H4 (cell line): ENCODE measurements around the gene TPD52L2. TPM values are rescaled to one million over a fixed set of nuclear protein-coding genes. Genes with fewer than 3 reads are reported as not detected.
"Not testable (repeated sequence)": the region's sequence is repeated elsewhere in the genome, so short reads cannot be mapped to it uniquely, and the experiment has no call there.

Experiments used
- DNase-seq: peaks from one replicate; pipeline ENCODE4 v3.0.0-alpha.2; 2015; ENCODE audit warnings: low spot score
- total RNA-seq: library from RNA; depleted of rRNA; stranded (reverse); fragments of >200 nt; shearing (Covaris generic); gene quantifications from 2 replicates; pipeline ENCODE4 v1.2.3, GENCODE V29; 2014

The TPD52L2 gene
- total RNA-seq, 1 experiment from 2014 or later = 56.7 TPM

DNA sequence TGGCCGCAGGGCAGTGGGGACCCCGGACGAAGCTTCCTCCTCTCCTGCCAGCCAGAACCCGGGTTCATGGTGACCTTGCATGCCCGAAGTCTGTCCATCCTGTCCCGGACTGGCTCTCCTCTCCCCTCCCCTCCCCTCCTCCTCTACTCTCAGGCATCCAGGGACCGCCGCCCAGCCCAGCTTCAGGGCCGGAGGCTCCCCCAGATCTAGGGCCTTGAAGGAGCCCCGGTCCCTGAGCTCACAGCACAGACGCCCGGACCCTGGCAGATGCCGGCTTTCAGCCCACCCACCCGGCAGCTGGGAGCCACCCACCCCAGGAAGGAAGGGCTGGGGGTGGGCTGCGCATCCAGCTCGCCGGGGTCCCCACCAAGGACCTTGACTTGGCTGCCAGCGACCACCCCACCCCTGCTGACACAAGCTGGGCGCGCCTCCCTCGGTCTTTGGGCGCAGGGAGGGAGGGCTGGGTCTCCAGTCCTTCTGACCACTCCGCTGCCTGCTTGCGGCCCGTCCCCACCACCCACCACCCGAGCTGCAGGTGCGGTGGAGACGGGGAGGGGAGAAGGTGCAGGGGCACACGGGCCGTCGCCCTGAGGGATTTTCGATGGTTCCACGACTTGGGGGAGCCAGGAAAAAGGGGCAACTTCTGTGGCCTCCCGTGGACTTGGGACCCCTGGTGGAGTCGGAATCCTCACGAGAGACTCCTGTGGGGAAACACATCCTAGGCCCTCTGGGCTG, 9.5 kb upstream of the TPD52L2 start:
- no peak for DNase-seq

- DNase-seq = no peak
Observed at GRCh38 chr20:63856098-63856511, 9.0 kb upstream of the TPD52L2 start.

DNA sequence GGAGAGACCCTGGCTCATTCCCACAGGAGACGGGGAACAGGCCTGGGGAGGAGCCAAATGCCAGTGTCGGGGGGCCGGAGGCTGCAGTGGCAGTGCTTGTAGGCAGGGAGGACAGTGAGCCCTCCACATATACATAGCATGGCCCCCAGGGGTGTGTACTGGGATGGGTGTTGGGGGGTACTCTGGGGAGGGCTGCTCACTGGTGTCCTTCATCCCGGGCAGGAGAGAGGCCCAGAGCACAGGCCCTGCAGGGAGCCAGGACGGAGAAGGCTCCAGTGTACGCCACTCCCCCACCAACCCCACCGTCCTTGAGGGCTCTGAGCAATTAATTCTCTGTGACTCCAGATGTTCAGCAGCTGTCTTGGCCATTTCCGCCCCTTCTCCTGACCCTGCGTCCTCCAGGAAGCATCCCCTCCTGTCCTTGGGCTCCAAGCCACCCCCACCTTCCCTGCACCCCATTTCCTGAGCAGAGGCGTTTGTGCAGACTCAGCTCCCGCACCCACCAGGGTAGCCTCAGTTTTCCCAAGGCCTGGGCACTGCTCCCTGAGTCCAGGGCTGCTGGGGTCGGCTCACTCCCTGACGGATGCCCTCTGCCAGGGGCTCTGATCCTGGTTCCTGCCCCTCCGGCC, 7.2 kb upstream of the TPD52L2 start:
- DNase-seq = no peak

- DNase-seq = no peak
Observed at GRCh38 chr20:63858393-63859165, 6.5 kb upstream of the TPD52L2 start.

DNA sequence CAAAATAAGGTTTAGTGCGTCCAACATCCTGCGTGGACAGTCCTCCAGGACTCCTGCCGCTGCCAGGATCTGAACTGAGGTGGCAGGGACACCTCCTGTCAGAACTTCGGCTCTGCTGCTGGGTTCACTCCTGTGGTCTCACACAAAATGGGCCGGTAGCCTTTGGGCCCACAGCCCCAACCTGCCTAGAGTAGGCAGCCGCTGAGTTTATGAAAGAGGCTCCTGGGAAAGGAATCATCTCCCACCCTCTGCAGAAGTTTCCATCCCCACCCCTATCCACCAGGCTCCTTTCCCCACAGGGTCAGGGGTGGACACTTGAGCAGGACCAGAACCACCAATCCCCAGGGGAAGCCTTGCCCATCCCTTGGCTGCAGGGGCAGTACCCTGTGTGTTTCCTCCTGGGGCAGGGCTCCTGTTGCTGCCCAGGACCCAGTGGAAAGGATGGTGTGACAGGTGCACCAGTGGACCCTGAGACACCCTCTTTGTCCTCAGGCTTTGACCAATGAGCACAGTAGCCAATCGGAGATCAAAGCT, 5.8 kb upstream of the TPD52L2 start:
- no peak for DNase-seq

DNA sequence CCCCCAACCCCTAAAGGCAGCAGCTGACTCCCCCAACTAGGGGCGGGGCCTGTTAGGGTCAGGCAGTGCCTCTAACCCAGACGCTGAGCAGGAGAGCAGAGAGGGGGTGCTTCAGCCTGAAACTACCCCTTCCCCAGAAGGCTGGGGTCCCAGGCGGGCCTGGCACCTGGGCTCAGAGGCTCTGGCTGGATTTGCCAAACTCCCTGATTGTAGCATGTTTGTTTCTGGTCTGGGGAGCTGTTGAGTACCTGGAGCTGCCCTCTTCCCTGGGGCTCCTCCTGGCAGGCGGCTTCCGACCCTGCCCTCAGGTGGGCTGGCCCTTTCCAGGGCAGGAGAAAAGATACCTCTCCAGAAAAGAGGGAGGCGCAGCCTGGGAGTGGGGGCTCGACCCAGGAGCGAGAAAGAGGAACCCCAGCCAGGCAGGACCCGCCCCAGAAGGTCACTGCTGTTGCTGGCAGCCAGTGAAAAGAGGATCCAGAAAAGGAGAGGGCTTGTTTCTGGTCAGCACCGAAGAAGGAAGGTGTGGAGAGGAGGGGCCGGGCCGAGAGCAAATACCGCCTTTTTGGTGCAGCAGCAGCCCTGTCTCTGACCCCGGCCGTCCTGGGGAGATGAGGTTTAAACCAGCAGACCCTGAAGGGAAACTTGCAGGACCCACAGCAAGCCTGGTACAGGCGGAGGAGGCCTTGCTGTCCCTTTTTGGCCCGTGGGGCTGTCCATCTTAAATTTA, 4.6 kb upstream of the TPD52L2 start:
- no peak for DNase-seq

DNA sequence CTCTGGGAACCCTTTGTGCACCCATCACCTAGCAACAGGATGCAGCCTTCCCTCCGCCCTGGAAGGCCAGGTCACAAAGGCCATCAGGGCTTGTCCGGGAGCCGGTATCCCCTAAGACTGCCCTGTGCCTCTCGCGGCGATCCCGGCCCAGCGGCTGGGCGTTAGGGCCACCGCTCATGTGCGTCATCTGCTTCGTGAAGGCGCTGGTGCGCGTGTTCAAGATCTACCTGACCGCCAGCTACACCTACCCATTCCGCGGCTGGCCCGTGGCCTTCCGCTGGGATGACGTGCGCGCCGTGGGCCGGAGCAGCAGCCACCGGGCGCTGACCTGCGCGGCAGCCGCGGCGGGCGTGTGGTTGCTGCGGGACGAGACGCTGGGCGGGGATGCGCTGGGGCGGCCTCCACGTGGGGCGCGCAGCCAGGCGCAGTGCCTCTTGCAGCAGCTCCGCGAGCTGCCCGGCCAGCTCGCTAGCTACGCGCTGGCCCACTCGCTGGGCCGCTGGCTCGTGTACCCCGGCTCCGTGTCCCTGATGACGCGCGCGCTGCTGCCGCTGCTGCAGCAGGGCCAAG, 3.6 kb upstream of the TPD52L2 start, which contains the start of gene ABHD16B:
Gene ABHD16B, plus strand, starts transcription at position 134 of the 570 bp plus-strand sequence. Its CDS starts 43 bp downstream, at position 177.
- no peak for DNase-seq

DNA sequence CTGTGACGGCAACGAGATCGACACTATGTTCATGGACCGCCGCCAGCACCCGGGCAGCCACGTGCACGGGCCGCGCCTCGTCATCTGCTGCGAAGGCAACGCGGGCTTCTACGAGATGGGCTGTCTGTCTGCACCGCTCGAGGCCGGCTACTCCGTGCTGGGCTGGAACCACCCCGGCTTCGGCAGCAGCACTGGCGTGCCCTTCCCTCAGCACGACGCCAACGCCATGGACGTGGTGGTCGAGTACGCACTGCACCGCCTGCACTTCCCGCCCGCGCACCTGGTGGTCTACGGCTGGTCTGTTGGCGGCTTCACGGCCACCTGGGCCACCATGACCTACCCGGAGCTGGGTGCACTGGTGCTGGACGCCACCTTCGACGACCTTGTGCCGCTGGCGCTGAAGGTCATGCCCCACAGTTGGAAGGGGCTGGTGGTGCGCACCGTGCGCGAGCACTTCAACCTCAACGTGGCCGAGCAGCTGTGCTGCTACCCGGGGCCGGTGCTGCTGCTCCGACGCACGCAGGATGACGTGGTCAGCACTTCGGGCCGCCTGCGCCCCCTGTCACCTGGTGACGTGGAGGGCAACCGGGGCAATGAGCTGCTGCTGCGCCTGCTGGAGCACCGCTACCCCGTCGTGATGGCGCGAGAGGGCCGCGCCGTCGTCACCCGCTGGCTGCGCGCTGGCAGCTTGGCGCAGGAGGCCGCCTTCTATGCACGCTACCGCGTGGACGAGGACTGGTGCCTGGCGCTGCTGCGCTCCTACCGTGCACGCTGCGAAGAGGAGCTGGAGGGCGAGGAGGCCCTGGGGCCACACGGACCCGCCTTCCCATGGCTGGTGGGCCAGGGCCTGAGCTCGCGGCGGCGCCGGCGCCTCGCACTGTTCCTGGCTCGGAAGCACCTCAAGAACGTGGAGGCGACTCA, 2.8 kb upstream of the TPD52L2 start:
- DNase-seq = no peak

DNA sequence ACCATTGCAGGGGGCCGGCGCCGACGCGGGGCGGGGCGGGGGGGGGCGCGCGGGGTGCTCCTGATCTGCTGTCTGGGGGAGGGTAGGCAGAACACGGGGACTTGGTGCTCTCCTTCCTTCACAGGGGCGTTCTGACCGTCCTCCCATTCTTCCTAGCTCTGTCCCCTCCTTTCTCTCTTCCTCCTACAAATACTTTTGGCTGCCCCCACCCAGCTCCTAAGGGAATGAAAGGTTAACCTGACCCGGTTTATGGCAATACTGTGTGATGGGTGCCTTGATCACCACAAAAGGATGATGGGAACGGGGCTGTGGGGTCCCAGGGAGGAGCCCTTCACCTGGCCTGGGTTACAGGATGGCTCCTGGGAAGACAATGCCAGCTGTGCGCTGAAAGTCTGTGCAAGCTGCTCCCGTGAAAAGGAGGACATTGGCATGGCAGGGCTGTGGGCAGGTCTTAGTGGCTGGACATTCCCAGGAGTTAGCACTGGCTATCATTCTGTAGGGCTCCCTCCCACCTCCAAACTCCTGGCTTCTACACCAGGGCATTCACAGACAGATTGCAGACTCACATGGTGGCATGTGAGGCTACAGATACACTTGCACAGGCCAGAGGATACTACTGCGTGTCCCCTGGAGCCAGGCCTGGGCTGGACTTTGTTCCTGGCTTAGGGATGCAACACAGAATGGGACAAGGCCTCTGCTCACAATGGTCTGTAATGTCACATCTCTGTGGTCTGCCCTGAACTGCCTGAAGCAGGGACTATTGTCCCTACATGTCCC, 1.9 kb upstream of the TPD52L2 start:
- no peak for DNase-seq

DNA sequence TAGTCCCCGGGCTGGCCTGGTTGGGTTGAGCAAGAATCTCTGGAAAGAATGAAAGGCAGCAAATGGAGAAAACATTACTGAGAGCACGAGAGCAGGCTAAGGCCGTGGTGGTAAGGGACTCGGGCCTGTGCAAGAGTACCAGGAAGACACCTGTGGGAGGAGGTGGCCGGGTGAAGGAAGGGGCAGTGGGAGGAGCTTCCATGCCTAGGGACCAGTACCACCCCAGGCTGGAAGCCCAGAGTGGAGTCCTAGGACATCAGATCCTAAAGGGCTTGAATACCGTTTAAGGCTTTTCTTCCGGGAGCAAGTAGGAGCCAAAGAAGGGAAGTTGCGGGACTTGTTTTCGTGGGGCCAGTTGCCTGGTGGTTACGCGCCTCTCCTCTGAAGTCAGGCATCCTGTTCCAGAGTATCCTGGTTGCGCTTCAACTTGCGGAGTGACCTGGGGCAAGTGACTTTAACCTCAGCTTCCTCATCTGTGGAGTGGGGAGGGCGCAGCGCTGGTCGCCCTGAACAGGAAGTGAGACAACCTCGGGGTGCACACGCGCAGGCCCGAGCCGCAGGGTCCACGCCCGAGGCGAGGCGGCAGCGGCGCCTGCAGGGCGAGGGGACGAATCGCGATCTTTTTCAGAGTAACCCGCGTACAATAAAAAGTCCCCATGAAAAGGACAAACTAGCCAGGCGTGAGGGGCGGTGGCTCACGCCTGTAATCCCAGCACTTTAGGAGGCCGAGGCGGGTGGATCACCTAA, 1.1 kb upstream of the TPD52L2 start:
- no peak for DNase-seq

DNA sequence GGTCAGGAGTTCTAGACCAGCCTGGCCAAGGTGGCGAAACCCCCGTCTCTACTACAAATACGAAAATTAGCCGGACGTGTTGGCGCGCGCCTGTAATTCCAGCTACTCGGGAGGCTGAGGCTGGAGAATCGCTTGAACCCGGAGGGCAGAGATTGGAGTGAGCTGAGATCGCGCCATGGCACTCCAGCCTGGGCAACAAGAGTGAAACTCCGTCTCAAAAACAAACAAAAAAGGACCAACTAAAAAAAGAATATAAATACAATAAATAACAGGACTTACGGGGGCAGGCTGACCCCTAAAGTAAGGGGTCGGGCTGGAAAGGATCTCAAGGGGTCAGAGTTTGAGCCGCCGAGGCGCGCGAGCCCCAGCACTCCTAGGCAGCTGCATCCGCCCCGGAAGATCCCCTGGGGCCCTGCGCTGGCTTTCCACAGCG, 509 bp upstream of the TPD52L2 start:
- no peak for DNase-seq

DNA sequence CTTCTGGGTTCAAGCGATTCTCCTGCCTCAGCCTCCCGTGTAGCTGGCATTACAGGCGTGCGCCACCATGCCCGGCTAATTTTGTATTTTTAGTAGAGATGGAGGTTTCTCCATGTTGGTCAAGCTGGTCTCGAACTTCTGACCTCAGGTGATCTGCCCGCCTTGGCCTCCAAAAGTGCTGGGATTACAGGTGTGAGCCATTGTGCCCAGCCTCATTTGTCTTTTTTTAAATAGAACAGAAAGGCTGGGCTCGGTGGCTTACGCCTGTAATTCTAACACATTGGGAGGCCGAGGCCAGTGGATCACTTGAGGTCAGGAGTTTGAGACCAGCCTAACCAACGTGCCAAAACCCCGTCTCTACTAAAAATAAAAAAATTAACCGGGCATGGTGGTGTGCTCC, 2.0 kb downstream of the TPD52L2 start:
- DNase-seq = not testable (repeated sequence)

GRCh38 chr20:63868264-63868663, 3.2 kb downstream of the TPD52L2 start:
- DNase-seq = no peak

- DNase-seq = no peak
Observed at GRCh38 chr20:63873477-63873971, 8.5 kb downstream of the TPD52L2 start.

GRCh38 chr20:63874241-63874640, 9.2 kb downstream of the TPD52L2 start:
- DNase-seq = not testable (repeated sequence)

DNA sequence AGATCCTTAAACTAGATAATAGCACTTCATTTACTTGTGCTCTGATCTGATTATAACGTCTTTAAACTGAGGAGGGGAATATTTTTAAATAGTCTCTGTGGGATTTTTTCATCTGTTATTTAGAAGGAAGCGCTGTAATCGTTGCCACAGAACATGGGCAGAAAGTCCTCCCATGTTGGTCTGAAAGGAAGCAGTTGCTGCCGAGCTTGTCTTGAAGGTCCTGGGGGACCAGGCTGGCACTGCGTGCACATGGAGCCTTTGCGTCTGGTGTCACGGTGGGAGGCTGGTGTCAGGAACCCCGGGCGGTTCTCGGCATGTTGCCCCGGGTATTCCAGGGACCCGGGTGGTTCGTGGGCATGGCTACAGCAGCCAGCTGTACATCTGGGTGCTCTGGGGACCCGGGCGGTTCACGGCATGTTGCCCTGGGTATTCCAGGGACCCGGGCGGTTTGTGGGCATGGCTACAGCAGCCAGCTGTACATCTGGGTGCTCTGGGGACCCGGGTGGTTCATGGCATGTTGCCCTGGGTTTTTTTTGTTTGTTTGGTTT, 11.5 kb downstream of the TPD52L2 start:
- no peak for DNase-seq

GRCh38 chr20:63877755-63878470, 12.8 kb downstream of the TPD52L2 start:
- no peak for DNase-seq
